Measurements from ENCODE around the gene HERC3.

The HERC3 gene

GRCh38 chr4:88591787-88592599, at the start of gene HERC3:
TSS of gene HERC3 (plus strand) at chr4:88592480. CDS start at chr4:88605824, 13,344 bp downstream.
- DNase-seq, result peak; percentile 86

DNA sequence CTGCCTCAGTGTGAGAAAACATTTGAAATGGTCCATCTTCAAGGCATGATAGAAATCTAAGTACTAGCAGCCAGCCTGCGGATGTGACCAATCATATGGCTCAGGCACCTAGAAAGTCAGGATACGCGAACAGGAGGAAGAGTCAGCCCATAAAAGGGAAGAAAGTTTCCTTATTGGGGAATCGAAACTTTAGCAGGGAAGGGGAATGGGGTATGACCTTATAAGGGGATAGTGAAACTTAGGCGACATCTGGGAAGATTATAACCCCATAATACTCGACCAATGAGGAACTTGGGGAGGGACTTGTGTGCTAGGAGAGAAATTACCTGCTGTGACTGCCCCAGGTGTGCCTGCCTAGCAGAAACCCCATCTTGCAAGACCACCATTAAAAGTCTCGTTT, 42.5 kb upstream of the HERC3 start:
- no peak for DNase-seq

DNA sequence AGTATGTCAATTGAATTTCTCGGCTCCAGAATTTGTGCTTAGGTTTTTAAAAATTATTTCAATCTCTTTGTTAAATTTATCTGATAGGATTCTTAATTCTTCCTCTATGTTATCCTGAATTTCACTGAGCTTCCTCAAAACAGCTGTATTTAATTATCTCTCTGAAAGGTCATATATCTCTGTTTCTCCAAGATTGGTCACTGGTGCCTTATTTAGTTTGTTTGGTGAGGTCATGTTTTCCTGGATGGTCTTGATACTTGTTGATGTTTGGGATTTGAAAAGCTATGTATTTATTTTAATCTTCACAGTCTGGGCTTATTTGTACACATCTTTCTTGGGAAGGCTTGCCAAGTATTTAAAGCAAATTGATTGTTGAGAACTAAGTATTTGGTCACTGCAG, 24.7 kb upstream of the HERC3 start:
- DNase-seq, result no peak

DNA sequence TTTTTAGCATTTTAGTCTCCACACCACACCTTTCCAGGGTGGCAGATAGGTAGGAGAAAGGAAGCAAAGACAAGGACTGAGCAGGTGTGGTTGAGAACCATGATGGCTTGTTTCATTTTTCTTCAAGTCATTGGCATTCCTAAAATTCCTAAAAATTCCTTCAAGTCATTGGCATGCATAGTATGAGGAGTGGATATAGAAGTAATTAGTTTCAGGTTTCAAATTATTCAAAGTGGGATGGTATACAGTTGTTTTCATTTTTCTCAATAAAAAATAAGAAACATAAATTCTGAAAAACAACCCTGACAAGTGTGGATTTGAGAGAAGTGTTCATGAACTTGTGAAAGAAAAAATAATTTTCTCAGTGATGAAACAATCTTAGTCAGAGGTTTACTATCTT, 22.3 kb upstream of the HERC3 start:
- no peak for DNase-seq

- no peak for DNase-seq
Measured at GRCh38 chr4:88573276-88573980, 18.9 kb upstream of the HERC3 start.

DNA sequence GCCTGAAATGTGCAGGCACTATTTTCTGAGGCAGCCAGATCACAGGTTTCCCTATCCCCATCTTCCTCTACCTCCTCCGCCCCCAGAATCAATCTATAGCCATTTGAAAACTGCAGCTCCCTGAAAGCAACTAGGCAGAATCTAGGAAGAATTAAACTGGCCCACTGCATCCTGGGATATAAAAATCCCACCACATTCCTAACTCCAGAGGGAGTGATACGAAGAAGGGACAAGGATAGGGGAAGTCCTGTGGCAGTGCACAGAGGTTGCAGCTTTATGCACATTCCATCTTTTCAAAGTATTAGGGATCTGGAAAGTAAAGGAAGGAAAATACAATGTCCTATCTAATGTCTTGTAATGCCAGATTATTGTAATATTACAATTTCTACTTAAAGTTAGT, 18.3 kb upstream of the HERC3 start:
- no peak for DNase-seq

GRCh38 chr4:88575186-88575585, 17.1 kb upstream of the HERC3 start:
- no peak for DNase-seq

GRCh38 chr4:88582493-88582892, 9.8 kb upstream of the HERC3 start:
- no peak for DNase-seq

DNA sequence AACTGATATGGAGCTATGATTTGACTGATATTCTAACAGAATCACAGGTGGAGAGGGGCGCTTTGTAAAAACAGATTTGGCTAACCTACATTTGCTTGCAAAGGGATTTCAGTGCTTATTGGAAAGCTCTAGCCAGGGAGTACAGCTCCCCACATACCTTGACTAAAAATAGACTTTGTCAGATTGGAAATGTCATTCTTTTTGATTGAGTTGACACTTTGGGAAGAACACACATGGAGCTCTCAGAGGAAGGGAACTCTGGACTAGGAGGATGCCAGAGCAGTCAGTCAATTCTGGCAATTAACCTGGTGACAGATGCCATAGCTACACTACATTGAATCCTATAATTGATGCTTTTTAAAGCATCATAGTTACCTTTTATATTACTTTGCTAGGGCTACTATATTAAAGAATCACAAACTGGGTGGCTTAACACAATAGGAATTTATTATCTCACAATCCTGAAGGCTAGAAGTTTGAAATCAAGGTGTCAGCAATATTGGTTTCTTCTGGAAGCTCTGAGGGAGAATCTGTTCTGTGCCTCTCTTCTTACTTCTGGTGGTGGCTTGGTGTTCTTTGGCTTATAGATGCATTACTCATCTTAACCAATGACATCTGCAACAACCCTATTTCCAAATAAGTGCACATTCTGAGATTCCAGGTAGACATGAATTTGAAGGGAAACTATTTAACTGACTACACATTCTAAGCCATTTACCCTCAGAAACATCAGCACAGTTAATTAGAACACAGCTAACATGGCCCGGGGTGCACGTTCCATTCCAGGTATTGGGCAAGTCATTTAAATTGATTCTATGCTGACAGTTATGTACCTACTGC, 8.4 kb upstream of the HERC3 start:
- no peak for DNase-seq

DNA sequence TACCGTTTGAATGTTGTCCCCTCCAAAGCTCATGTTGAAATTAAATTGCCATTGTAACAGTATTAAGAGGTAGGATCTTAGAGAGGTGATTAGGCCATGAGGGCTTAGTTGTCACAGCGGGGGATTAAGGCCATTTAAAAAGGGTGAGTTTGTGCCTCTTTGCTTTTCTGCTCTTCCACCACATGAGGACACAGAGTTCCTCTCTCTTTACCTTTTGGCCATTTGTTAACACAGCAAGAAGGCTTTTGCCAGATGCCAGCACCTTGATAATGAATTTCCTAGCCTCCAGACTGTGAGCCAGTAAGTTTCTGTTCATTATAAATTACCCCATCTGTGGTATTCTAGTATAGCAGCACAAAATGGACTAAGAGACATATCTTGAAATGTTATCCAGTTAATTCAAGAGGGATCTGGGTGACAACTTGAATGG, 7.8 kb upstream of the HERC3 start:
- no peak for DNase-seq

- no peak for DNase-seq
Measured at GRCh38 chr4:88585917-88586316, 6.4 kb upstream of the HERC3 start.

GRCh38 chr4:88587306-88587705, 5.0 kb upstream of the HERC3 start:
- no peak for DNase-seq

GRCh38 chr4:88592600-88593448, 544 bp downstream of the HERC3 start:
- peak; percentile 73 for DNase-seq

GRCh38 chr4:88597970-88598660, 5.8 kb downstream of the HERC3 start:
- DNase-seq, result no peak

- DNase-seq, result no peak
Measured at GRCh38 chr4:88599298-88599697, 7.0 kb downstream of the HERC3 start.

GRCh38 chr4:88599714-88600113, 7.4 kb downstream of the HERC3 start:
- DNase-seq, result no peak

GRCh38 chr4:88600176-88600838, 8.0 kb downstream of the HERC3 start:
- no peak for DNase-seq

- no peak for DNase-seq
Measured at GRCh38 chr4:88604978-88605678, 12.8 kb downstream of the HERC3 start.

DNA sequence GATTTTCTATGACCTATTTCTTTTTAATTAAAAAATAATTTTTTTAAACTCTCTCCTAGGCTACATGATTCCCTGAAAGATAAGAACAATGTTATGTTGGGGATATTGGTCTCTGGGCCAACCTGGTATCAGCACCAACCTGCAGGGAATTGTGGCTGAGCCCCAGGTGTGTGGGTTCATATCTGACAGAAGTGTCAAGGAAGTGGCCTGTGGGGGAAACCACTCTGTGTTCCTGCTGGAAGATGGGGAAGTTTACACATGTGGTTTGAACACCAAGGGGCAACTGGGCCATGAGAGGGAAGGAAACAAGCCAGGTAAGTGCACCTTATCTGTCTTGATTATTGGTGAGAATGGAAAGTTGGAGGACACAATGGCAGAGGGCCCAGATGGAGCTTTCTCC, 13.5 kb downstream of the HERC3 start:
- no peak for DNase-seq

DNA sequence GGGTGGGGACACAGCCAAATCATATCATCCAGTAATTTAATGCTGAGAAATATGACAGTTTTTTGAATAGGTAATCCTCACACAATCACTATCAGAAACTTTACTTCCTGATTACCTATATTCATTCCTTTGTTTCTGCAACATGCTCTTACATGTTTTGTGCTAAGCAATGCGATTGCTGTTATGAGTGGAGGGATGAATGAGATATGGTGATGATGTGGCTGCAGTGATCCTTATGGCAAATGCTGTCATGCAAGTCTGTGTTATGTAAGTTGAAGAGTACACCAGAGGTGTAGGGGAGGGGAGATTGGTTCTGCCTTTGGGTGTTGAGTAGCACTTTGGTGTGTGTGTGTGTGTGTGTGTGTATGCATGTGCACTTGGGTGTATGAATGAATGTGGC, 14.6 kb downstream of the HERC3 start:
- DNase-seq, result no peak

- DNase-seq, result no peak
Measured at GRCh38 chr4:88609387-88609786, 17.1 kb downstream of the HERC3 start.

Data from activated gamma-delta T cell treated with Interleukin-2 at 50 U/mL for 16 hours (primary cell).